Thoracic aorta (tissue), 2 donors: ENCODE results near the gene BCL2L11. TPM values are rescaled to one million over a fixed set of nuclear protein-coding genes. Genes with fewer than 3 reads are reported as not detected.

ENCODE experiments used
- ATAC-seq: fragments of 150-250 bp; one replicate; pipeline ENCODE4 v1.8.0; 2017; ENCODE audit warnings: low read depth; ENCODE audit not compliant: insufficient number of reproducible peaks, low FRiP score
- DNase-seq: peaks from one replicate; pipeline ENCODE4 v3.0.0-alpha.2; 2020; ENCODE audit warnings: low spot score
- H3K27ac ChIP-seq, 2 donors: fragments of 200-600 bp; sonication (generic); 1 replicate in 1 of 2; 2 replicates in 1 of 2; pipeline ENCODE4 v1.5.1; 2016; ENCODE audit warnings: mild to moderate bottlenecking in 2 of 2, moderate library complexity in 2 of 2
- H3K27me3 ChIP-seq: fragments of 200-600 bp; sonication (generic); replicated peaks from 2 replicates; pipeline ENCODE4 v1.6.0; 2016; ENCODE audit warnings: mild to moderate bottlenecking; ENCODE audit not compliant: insufficient read depth
- H3K36me3 ChIP-seq: fragments of 200-600 bp; sonication (generic); one replicate; pipeline ENCODE4 v1.5.1; 2016
- H3K4me1 ChIP-seq, 2 donors: fragments of 200-600 bp; sonication (generic); 1 replicate in 1 of 2; 2 replicates in 1 of 2; pipeline versions ENCODE4 v1.5.1 to v1.6.0; 2016; ENCODE audit warnings: low read depth in 2 of 2, mild to moderate bottlenecking in 1 of 2; ENCODE audit not compliant: control insufficient read depth in 1 of 2
- H3K4me3 ChIP-seq: fragments of 200-600 bp; sonication (generic); 2 replicates; pipeline ENCODE4 v1.5.1; 2016; ENCODE audit warnings: mild to moderate bottlenecking
- H3K9me3 ChIP-seq: fragments of 200-600 bp; sonication (generic); 2 replicates; pipeline ENCODE4 v1.5.1; 2016
- total RNA-seq, 2 donors: library from RNA; depleted of rRNA; stranded (reverse); fragments of >200 nt; gene quantifications; one replicate each; pipeline versions ENCODE4 v1.1.0 to v1.2.3, GENCODE V29; 2016
- TF ChIP-seq, protein P1 (sequence below): fragments of 200-600 bp; sonication (generic); IDR thresholded peaks from one replicate; pipeline ENCODE4 v1.5.1; 2019; ENCODE audit warnings: antibody characterized with exemption

BCL2L11 gene
- total RNA-seq, 2 donors from 2014 or later, result 16.4 to 17.4 TPM

DNA sequence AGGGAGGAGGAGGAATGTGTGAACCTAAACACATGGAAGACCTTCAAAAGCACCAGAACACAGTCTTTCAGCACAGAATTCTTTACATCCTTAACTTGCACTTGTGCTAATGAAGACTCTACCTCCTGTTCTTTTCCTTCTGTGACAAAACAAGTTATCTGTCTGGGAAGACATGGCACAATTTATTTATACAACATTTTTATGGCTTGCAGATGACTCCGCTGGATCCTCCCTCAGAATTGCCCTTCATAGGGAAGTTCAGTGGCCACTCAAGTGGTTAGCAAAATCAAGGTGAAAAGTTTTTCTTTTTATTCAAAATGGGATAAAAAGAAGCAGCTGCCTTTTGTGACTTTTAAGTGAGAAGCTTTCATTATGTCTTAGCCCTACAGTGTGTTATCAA lies 21.4 kb downstream of the BCL2L11 start:
- DNase-seq, result no peak
- ATAC-seq, result no peak
- Histone ChIP-seq H3K36me3 (no peaks in the 10 kb centered on the region), H3K4me3 (no peak overlapping the region), H3K27ac (no peak overlapping the region), H3K9me3 (no peaks in the 10 kb centered on the region), H3K27me3 (no peaks in the 10 kb centered on the region), H3K4me1 (peaks cover 0 to 8% of the 10 kb centered on the region in 2 donors)
- TF ChIP-seq, protein P1, sequence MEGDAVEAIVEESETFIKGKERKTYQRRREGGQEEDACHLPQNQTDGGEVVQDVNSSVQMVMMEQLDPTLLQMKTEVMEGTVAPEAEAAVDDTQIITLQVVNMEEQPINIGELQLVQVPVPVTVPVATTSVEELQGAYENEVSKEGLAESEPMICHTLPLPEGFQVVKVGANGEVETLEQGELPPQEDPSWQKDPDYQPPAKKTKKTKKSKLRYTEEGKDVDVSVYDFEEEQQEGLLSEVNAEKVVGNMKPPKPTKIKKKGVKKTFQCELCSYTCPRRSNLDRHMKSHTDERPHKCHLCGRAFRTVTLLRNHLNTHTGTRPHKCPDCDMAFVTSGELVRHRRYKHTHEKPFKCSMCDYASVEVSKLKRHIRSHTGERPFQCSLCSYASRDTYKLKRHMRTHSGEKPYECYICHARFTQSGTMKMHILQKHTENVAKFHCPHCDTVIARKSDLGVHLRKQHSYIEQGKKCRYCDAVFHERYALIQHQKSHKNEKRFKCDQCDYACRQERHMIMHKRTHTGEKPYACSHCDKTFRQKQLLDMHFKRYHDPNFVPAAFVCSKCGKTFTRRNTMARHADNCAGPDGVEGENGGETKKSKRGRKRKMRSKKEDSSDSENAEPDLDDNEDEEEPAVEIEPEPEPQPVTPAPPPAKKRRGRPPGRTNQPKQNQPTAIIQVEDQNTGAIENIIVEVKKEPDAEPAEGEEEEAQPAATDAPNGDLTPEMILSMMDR, result no peak

DNA sequence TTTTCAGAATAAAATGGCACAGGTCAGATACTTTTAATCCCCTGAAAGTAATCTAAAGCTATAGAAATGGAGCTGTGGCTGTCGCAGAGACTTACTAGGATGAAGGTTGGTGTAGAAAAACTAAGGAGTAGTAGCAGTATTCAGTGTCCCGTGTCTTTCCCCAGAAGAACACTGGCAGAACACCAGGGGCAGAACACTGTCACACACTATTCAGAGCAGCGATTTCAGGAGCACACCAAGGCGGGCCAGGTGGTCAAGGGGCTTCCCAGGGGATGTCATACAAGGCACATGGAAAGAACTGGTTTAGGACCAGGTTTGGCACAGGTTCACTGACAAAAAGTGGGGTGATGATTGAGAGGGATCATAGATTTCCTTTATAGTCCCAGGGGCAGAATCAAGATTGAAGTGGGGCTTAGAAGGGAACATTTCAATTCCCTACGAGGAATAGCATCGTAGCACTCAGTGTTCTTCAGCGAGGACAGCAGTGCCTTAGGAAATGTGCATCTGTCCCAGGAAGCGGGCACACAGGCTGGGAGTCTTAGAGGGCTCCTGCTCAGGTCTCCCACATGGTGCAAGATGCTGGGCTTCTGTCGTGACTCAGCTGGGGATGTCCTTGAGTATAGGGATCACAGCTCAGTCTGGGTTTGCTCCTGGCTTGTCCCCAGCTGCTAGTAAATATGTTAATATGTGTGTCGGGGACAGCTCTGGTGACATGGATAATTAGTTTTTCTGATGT lies 22.6 kb downstream of the BCL2L11 start:
- DNase-seq (no peak), ATAC-seq (no peak)
- H3K36me3 ChIP-seq, result no peaks in the 10 kb centered on the region

DNA sequence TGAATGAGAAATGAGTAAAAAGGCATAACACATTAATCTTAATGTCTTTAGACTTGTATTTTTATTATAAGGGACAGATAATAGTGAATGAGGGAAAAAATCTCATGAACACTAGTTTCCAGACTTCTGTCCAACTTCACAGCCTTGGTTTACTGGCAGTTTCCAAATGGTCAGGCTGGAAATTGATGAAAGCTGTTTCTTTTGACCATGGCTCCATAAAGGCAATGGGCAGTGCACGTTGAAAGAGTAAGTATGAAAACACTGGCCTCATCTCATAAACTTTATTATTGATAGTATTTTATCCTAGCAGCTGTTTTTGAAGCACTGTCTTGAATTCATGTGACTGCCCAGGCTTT lies 23.1 kb downstream of the BCL2L11 start:
- Histone ChIP-seq H3K27ac (no peak overlapping the region), H3K27me3 (no peaks in the 10 kb centered on the region), H3K4me1 (peaks cover 0 to 8% of the 10 kb centered on the region in 2 donors), H3K36me3 (no peaks in the 10 kb centered on the region), H3K9me3 (no peaks in the 10 kb centered on the region), H3K4me3 (no peak overlapping the region)
- TF ChIP-seq, protein P1, result no peak
- ATAC-seq, result no peak
- DNase-seq, result no peak

More for the DNA sequence above, 22.6 kb downstream of the BCL2L11 start:
- no peak overlapping the region for H3K4me3 ChIP-seq
- H3K27ac ChIP-seq, result no peak overlapping the region
- no peaks in the 10 kb centered on the region for H3K27me3 ChIP-seq
- TF ChIP-seq, protein P1, result no peak
- no peaks in the 10 kb centered on the region for H3K9me3 ChIP-seq
- peaks cover 0 to 8% of the 10 kb centered on the region in 2 donors for H3K4me1 ChIP-seq

DNA sequence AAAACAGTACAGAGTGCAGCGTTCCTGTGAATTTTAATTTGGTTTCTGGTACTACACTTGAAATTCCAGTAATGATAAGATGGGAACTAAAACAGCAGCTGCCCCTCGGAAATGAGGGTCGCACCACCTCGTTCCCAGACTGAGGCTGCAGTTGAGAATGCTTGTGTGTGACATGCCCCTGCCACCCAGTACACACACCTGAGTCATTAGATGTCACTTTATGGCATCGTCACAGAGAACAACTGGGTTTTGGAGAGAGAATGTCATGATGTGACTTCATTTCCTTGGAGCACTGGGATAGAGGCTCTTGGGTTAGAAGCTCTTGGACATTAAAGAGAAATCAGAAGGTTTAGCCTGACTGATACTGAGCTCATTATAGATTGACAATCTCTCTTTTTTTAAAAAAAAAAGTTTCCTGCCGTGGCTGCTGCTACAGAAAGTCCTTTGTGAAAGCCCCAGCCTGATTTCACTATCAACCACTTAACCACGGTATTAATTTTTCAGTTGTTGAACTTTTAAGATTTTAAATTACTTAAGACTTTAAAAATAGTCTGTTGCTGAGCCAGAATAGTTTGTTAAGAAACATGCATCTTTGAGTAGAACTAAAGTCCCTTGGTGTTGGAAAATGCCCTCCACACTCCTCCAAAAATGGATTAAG lies 24.5 kb downstream of the BCL2L11 start:
- Histone ChIP-seq H3K4me3 (no peak overlapping the region), H3K36me3 (no peaks in the 10 kb centered on the region), H3K9me3 (no peaks in the 10 kb centered on the region), H3K4me1 (peaks cover 0 to under 1% of the 10 kb centered on the region in 2 donors), H3K27me3 (no peaks in the 10 kb centered on the region), H3K27ac (no peak overlapping the region)
- no peak for ATAC-seq
- DNase-seq, result no peak
- TF ChIP-seq, protein P1, result no peak

DNA sequence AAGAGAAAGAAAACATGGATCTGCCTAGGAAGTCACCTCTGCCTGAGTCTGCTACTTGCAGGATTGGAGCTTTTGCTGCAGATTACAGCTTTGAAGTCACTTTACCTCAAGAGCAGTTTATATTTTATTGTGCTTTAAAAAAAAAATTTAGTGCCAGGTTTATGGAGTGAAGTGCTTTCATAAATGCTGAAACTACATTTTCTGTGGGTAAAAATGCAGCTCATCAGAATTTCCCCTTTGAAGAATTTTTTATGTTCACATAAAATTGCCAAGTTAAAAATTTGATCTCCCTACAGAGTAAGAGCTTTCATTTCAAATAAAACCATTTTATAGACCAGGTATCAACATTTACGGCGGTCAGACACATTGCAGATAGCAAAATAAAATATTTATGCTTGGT lies 25.2 kb downstream of the BCL2L11 start:
- H3K36me3 ChIP-seq, result no peaks in the 10 kb centered on the region
- H3K4me1 ChIP-seq, result no peaks in the 10 kb centered on the region
- TF ChIP-seq, protein P1, result no peak
- H3K9me3 ChIP-seq, result no peaks in the 10 kb centered on the region
- no peak overlapping the region for H3K27ac ChIP-seq
- H3K27me3 ChIP-seq, result no peaks in the 10 kb centered on the region
- H3K4me3 ChIP-seq, result no peak overlapping the region
- DNase-seq (no peak), ATAC-seq (no peak)
